Measurements from ENCODE around the gene LRRC18.
A peak's percentile ranks its signal among the peaks of the same experiment; 100 is the strongest.

Gene LRRC18

DNA sequence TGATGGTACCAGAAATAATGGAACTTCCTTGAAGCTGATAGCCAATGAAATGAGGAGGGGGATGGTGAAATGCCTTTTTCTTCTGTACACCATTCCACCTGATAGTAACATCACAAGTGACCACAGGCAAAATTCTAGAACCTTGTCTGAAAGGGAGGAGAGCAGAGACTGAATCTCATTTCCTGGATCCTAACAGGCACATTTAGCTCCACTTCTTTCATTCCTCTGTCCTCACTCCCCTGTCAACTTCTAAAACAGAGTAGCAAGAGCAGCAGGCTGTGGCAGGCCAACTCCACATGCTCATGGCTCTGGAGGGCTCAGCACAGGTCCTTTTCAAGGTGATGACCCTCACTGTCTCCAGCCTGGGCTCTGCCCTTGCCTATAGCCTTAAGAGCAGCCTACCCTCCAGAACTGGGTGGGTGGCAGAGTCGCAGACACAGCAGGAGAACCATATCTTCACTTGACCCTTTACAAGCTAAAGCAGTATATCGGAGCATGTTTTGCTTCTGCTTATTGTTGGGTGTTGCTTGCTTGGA lies at the start of gene LRRC18:
Gene LRRC18 (minus strand): TSS at position 51 of the 536 bp plus-strand sequence. CDS start 25,685 bp downstream, outside the sequence.
- no peak for DNase-seq

- no peak for DNase-seq
These were observed 46.0 kb upstream of the LRRC18 start for GRCh38 chr10:48985621-48986158.

DNA sequence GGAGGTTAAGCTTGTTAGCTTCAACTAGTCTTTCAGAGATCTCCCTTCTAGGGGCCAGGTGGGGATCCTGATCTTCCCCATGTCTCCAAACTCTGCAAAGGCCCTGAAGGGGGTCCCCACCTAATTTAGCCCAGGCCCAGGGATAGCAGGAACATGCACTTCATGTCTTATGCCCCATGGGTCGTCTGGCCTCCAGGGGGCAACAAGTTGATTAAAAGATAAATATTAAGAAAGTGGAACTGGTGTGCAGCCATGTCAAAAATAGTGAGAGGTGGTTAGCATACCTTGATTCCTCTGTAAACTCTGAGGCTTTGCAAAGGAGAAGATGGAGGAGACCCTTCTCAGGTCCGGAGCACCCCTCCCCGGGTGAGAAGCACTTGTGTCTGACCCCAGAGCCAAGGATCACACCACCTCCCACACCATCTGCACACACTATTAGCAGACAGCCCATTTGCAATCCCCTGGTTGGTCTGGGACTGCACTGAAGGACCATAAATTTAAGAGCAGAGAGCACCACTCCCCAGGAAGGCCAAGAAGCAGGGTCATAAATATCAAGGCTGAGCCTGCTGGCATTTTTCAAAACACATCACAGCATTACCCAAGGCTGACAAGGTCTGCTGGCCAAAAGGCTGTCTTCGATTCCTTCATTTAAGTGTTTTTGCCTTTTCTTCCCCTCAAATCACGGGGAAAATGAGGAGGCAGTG lies 44.2 kb upstream of the LRRC18 start:
- DNase-seq: peak; percentile 46

DNA sequence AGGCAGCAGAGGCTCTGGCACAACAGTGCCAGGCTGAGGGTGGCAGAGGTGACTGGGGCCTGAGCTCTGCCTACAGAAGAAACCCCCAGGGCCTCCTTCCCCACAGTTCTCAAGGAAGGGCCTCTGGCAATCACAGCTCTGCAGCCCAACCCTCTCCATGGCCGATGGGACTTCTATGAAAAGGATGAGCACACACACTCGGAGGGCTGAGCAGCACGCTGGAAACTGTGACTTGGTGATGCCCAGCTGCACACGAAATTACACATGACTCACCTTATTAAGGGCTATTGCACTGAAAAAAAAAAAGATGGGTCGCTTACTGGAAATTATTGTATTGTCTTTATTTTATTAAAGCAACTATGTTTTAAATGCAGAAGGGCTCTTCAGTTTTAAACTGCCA lies 42.9 kb upstream of the LRRC18 start:
- DNase-seq: no peak

DNA sequence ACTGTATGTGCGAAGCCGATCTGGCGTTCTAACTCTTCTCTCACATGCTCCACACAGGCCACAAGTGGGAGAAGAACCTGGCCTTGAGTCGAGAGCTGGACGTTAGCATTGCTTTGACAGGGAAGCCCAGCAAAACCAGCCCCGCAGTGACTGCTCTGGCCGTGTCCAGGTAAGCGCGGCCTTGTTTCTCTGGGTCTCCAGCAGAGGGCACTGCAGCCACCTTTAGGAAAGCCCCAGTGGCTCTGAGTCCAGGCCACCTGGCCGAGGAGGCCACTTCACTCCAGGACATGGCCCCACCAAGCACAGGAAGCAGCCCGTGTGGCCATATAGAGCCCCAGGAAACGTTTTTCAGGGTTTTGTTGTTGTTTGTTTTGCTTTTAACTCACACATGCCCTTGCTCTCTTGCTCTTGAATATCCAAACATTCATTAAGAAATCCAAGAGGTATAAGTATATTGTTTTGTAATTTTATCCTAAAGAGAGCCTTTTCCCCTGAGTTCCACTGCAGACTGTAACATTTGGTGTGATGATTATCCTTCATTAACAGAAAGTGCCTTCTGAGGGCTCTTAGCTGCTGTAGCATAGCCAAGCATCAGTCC lies 41.8 kb upstream of the LRRC18 start:
- peak; percentile 69 for DNase-seq

GRCh38 chr10:48978318-48978717 lies 38.7 kb upstream of the LRRC18 start:
- DNase-seq: no peak

- peak; percentile 43 for DNase-seq
These were observed 36.6 kb upstream of the LRRC18 start for GRCh38 chr10:48976196-48976595.

GRCh38 chr10:48974510-48975156 lies 35.0 kb upstream of the LRRC18 start:
- DNase-seq: no peak

DNA sequence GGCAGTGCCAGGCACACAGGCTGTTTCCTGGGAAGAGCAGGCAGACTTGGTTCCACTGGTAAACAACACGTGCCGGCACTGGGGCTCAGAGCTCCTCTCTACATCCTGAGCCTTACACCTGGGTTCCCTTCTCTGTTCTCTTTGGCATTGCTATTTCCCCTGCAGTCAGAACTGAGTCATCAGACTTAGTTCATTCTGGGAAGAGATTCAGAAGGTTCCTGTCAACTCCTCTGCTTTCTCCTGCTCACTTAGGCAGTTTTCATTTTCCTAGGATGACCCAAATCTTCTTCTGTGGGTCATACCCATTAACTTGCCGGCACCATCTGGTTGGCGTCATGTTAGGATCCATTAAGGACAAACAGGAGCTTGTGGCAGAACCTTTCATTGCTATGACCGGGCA lies 33.4 kb upstream of the LRRC18 start:
- no peak for DNase-seq

DNA sequence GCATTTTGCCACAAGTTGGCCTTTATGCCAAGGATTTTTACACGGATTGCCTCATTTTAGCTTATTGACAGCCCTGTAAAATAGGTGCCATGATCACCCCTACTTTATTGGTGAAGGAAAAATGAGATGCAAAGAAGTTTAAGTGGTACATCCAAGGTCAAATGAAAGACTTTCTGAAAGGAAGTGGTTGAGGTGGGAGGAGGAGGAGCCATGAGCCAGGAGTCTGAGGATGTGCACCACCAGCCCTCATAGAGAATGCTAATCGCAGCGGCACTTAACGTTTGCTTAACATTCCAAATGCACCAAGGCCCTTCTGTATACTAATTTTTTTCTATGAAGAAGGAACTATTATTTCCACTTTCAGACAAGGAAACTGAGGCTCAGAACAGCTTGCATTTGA lies 31.0 kb upstream of the LRRC18 start:
- no peak for DNase-seq

DNA sequence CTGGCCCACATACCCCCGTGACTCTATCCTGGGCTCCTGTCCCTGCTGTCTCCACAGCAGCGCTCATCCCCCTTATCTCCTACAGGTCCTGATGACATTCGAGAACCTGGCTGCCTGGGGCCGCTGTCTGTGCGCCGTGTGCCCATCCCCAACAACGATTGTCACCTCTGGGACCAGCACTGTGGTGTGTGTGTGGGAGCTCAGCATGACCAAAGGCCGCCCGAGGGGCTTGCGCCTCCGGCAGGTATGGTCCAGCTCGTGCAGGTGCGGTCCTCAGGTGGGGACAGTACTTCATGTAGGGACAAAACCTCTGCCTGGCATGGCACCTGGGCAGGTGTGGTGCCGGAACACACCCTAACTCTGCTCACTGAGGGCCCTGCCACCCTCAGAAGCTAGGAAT lies 30.4 kb upstream of the LRRC18 start:
- no peak for DNase-seq

DNA sequence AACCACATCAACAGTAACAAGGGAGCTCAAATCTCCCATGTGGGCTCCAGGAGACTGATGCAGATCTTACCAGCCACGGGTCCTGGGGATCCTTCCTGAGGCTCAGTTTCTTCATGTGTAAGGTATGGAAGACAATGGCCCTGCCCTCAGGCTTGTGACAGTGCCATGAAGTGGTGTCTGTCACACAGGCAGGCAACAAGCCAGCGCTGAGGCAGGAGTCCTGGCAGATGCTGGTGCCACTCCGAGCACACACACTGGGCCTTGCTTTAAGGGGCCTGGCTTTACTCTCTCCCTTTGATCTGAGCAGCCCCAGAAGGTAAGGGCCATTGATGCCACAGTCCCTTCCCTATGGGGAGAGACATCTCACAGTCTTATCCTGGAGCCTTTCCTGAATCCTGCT lies 28.4 kb upstream of the LRRC18 start:
- no peak for DNase-seq

GRCh38 chr10:48965460-48965859 lies 25.8 kb upstream of the LRRC18 start:
- DNase-seq: no peak

DNA sequence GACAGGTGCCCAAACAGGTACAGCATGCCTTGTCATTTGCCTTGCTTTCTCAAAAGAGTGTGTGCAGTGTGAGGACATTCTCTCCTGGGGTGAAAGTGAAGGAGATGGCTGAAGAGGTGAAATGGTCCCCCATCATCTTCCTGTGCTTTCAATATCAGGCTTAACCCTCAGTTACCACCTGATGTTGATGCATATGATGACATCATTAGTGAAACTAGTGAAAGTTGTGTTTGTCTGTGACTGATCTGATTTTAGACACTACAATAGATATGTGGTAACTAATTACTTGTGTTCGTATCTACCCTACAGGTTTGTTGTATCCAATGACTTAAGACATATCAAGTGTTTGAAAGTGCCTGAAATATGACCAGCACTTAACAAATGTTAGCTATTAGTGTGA lies 24.4 kb upstream of the LRRC18 start:
- no peak for DNase-seq

- no peak for DNase-seq
These were observed 19.1 kb upstream of the LRRC18 start for GRCh38 chr10:48958598-48959190.

DNA sequence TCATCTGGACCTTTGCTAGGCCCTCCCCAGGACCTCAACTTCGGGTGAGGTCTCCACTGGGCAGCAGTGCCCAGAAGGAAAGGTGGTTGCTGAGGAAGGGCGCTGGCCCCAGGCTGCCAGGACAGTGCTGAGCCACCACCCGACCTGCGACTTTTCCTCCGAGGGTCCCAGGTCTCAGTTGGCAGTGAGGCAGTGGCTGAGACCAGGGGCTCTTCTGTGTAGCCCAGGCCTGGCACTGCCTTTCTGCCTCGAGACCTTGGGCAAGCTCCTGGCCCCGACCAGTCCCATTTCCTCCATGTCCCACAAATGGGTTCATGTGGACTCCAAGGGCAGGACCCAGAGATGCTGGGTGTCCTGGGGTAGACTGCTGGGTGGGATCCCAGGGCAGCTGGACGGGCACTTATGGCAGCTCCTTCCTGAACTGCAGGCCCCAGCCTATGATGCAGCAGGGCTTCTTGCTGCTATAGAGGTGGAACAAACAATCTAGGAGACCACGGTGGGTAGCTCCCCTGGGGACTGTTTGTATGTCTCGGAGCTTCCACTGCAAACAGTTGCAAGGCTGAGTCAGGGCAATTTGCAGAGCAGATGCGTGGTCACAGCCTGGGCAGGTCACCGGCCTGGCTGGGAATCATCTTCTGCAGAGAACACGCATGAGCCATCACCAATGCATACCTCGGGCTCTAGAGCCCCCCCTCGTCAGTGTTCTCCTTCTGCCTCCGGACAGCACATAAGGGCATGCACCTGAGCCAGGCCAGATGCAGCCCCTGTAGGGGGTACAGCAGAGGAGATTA lies 17.9 kb upstream of the LRRC18 start:
- DNase-seq: no peak

GRCh38 chr10:48951707-48952106 lies 12.1 kb upstream of the LRRC18 start:
- no peak for DNase-seq

DNA sequence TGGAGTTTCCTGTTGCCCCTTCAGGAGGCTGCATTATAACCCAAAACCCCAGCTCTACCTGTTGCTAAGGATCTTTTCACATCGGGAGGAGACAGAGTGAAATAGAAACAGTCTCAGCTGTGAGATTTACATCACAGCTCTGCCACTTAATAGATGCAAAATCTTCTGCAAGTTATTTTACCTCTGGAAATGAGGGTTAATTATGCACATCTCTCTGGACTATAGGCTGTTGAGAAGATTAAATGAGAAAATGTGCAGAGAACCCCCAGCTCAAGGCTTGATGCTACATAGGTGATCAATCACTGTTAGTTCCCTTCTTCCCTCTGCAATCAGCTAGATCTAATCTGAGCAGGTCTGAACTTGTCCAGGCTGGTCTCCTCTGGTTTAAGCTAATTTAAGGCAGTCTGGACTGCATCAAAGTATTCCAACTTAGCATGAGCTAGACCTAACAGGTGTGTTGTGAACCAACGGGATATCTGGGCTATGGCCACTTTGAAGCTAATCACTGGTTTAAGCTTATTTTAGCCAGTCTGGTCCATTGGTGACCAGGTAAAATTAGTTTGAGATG lies 8.9 kb upstream of the LRRC18 start:
- no peak for DNase-seq

DNA sequence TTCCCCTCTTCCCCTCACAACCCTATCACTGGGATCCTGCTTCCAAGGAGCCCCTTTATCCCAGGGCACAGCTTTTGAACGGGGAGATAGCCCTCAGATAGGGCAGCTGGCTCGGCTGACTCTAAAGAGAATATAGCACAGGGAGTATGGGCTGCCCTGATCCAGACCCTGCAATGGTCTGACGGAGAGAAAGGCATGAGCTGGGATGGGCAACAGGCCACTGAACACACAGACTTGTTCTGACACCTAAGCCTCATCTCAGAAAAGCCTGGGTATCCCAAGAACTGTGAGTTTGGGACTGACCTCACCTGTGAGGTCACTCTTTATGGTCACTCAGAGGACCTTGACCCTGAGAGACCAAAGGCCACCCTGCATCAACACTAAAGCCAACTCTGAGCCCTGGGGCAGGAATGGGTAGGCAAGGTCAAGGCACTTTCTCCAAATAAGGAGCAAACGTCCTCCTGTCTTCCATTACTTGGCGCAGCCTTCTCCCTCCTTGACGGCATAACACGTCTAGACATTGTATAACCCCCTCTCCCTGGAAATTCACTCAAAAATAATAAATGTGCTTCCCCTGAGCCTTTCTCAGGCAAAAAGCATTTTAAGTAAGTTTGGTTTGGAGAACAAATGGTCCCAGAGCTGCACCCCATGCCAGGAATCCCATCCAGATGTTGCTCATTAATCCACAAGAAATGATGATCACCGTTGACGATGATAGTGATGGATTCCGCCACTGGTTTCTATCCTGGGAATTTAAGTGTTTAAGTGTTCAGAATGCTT lies 8.2 kb upstream of the LRRC18 start:
- DNase-seq: no peak

- DNase-seq: no peak
These were observed 7.4 kb upstream of the LRRC18 start for GRCh38 chr10:48946891-48947500.

DNA sequence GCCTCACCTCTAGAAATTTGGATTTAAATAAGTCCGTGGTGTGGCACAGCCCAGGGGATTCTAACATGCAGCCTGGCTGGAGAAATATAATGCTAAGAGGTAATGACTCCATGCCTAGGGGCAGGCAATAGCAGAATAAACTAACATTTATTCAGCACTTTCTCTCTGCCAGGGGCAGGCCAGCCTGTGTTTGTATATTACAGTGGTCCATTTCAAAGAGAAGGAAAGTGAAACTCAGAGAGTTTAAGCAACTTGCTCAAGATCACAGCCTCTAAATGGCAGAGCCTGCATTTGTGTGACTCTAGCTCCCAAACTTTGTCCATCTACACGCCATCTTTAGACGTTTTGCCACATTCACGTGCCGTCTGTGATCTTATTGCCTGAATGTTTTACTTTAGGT lies 6.7 kb upstream of the LRRC18 start:
- no peak for DNase-seq
